Left hindlimb (tissue), 1 donor: ENCODE data around the gene CDC25B.
"Not testable (repeated sequence)": the region's sequence is repeated elsewhere in the genome, so short reads cannot be mapped to it uniquely, and the experiment has no call there.

ENCODE experiments used
- DNase-seq: peaks from one replicate; pipeline ENCODE4 v3.0.0-alpha.2; 2018

CDC25B gene

GRCh38 chr20:3840201-3840600 is 44.1 kb downstream of the CDC25B start:
- not testable (repeated sequence) for DNase-seq

- DNase-seq, result no peak
Measured at GRCh38 chr20:3842348-3842930, 46.3 kb downstream of the CDC25B start.

GRCh38 chr20:3843490-3843889 is 47.4 kb downstream of the CDC25B start:
- no peak for DNase-seq

- not testable (repeated sequence) for DNase-seq
Measured at GRCh38 chr20:3843990-3844619, 48.0 kb downstream of the CDC25B start.

GRCh38 chr20:3846378-3846739 is 50.2 kb downstream of the CDC25B start:
- no peak for DNase-seq

- DNase-seq, result peak; percentile 90
Measured at GRCh38 chr20:3846740-3847428, 50.8 kb downstream of the CDC25B start, which contains the start of gene MAVS. MAVS (plus strand) TSS chr20:3846834; CDS start chr20:3854625, 7,791 bp downstream.

GRCh38 chr20:3847429-3847940 is 51.4 kb downstream of the CDC25B start:
- no peak for DNase-seq

- DNase-seq, result no peak
Measured at GRCh38 chr20:3848565-3848964, 52.5 kb downstream of the CDC25B start.

GRCh38 chr20:3854462-3854871 is 58.4 kb downstream of the CDC25B start:
- DNase-seq, result no peak
